Measurements from ENCODE around the gene GET3.
"Not testable (repeated sequence)": the region's sequence is repeated elsewhere in the genome, so short reads cannot be mapped to it uniquely, and the experiment has no call there.

Gene GET3

GRCh38 chr19:12715929-12716328 is 21.4 kb upstream of the GET3 start:
- Histone ChIP-seq H3K4me3 (ENCODE audit: low read length) (no peak overlapping the region), H3K9me3 (ENCODE audit: insufficient read depth, low read depth, low read length) (no peaks in the 10 kb centered on the region), H3K27ac (ENCODE audit: low read depth, low read length) (no peak overlapping the region), H3K9ac (ENCODE audit: low read depth, low read length) (no peak overlapping the region), H3K27me3 (ENCODE audit: insufficient read depth, low read length) (no peaks in the 10 kb centered on the region), H3K36me3 (ENCODE audit: insufficient read depth, low read length) (peaks cover 85% of the 10 kb centered on the region), H3K4me1 (ENCODE audit: insufficient read depth, low read length) (peaks cover 5% of the 10 kb centered on the region; the same call in 1 of the 2 replicates)
- 97% methylated on average over 3 of the region's 3 CpGs for WGBS

GRCh38 chr19:12720296-12720695 is 17.0 kb upstream of the GET3 start:
- WGBS: 95% methylated on average over 10 of the region's 10 CpGs
- peaks cover 5% of the 10 kb centered on the region; the same call in 1 of the 2 replicates for H3K4me1 ChIP-seq (ENCODE audit: insufficient read depth, low read length)
- H3K4me3 ChIP-seq (ENCODE audit: low read length): peak overlapping the region; percentile 81
- peaks cover 46% of the 10 kb centered on the region for H3K36me3 ChIP-seq (ENCODE audit: insufficient read depth, low read length)
- no peaks in the 10 kb centered on the region for H3K9me3 ChIP-seq (ENCODE audit: insufficient read depth, low read depth, low read length)
- H3K9ac ChIP-seq (ENCODE audit: low read depth, low read length): peak overlapping the region; percentile 94
- H3K27ac ChIP-seq (ENCODE audit: low read depth, low read length): no peak overlapping the region
- H3K27me3 ChIP-seq (ENCODE audit: insufficient read depth, low read length): no peaks in the 10 kb centered on the region

GRCh38 chr19:12720851-12721655 is 16.2 kb upstream of the GET3 start:
- Histone ChIP-seq H3K27ac (ENCODE audit: low read depth, low read length) (peak overlapping the region; percentile 97), H3K4me3 (ENCODE audit: low read length) (peak overlapping the region; percentile 81), H3K9ac (ENCODE audit: low read depth, low read length) (peak overlapping the region; percentile 94), H3K4me1 (ENCODE audit: insufficient read depth, low read length) (peaks cover 5% of the 10 kb centered on the region; the same call in 1 of the 2 replicates), H3K36me3 (ENCODE audit: insufficient read depth, low read length) (peaks cover 39% of the 10 kb centered on the region), H3K9me3 (ENCODE audit: insufficient read depth, low read depth, low read length) (no peaks in the 10 kb centered on the region), H3K27me3 (ENCODE audit: insufficient read depth, low read length) (no peaks in the 10 kb centered on the region)
- WGBS: 22% methylated on average over 59 of the region's 59 CpGs

GRCh38 chr19:12721656-12722565 is 15.4 kb upstream of the GET3 start:
- Histone ChIP-seq H3K9me3 (ENCODE audit: insufficient read depth, low read depth, low read length) (no peaks in the 10 kb centered on the region), H3K36me3 (ENCODE audit: insufficient read depth, low read length) (peaks cover 31% of the 10 kb centered on the region), H3K27ac (ENCODE audit: low read depth, low read length) (peak overlapping the region; percentile 97), H3K9ac (ENCODE audit: low read depth, low read length) (peak overlapping the region; percentile 94), H3K27me3 (ENCODE audit: insufficient read depth, low read length) (no peaks in the 10 kb centered on the region), H3K4me3 (ENCODE audit: low read length) (peak overlapping the region; percentile 81), H3K4me1 (ENCODE audit: insufficient read depth, low read length) (peaks cover 7% of the 10 kb centered on the region)
- WGBS: under 1% methylated on average over 64 of the region's 65 CpGs

- H3K4me3 ChIP-seq (ENCODE audit: low read length): peak overlapping the region; percentile 81
- peak overlapping the region; percentile 94 for H3K9ac ChIP-seq (ENCODE audit: low read depth, low read length)
- H3K27ac ChIP-seq (ENCODE audit: low read depth, low read length): peak overlapping the region; percentile 97
- H3K36me3 ChIP-seq (ENCODE audit: insufficient read depth, low read length): peaks cover 24% of the 10 kb centered on the region
- H3K9me3 ChIP-seq (ENCODE audit: insufficient read depth, low read depth, low read length): no peaks in the 10 kb centered on the region
- under 1% methylated on average over 26 of the region's 32 CpGs for WGBS
- no peaks in the 10 kb centered on the region for H3K27me3 ChIP-seq (ENCODE audit: insufficient read depth, low read length)
- peaks cover 7% of the 10 kb centered on the region for H3K4me1 ChIP-seq (ENCODE audit: insufficient read depth, low read length)
Observed at GRCh38 chr19:12722566-12723380, 14.5 kb upstream of the GET3 start.

- H3K36me3 ChIP-seq (ENCODE audit: insufficient read depth, low read length): peaks cover 19% of the 10 kb centered on the region
- WGBS: under 1% methylated on average over 7 of the region's 7 CpGs
- peak overlapping the region; percentile 77 for H3K27ac ChIP-seq (ENCODE audit: low read depth, low read length)
- H3K4me3 ChIP-seq (ENCODE audit: low read length): peak overlapping the region; percentile 81
- H3K9ac ChIP-seq (ENCODE audit: low read depth, low read length): peak overlapping the region; percentile 94
- H3K27me3 ChIP-seq (ENCODE audit: insufficient read depth, low read length): no peaks in the 10 kb centered on the region
- no peaks in the 10 kb centered on the region for H3K9me3 ChIP-seq (ENCODE audit: insufficient read depth, low read depth, low read length)
- H3K4me1 ChIP-seq (ENCODE audit: insufficient read depth, low read length): peaks cover 7% of the 10 kb centered on the region
Observed at GRCh38 chr19:12723381-12723640, 14.0 kb upstream of the GET3 start.

- Histone ChIP-seq H3K27ac (ENCODE audit: low read depth, low read length) (peak within 1 kb of the TSS; percentile 77), H3K27me3 (ENCODE audit: insufficient read depth, low read length) (no peaks in the 10 kb centered on the region), H3K4me1 (ENCODE audit: insufficient read depth, low read length) (peaks cover 7% of the 10 kb centered on the region), H3K9me3 (ENCODE audit: insufficient read depth, low read depth, low read length) (no peaks in the 10 kb centered on the region), H3K36me3 (ENCODE audit: insufficient read depth, low read length) (peaks cover 15% of the 10 kb centered on the region), H3K4me3 (ENCODE audit: low read length) (peak within 1 kb of the TSS; percentile 81), H3K9ac (ENCODE audit: low read depth, low read length) (peak within 1 kb of the TSS; percentile 94)
- WGBS: 6% methylated on average over 28 of the region's 28 CpGs
Observed at GRCh38 chr19:12723641-12724426, 13.5 kb upstream of the GET3 start, which contains the start of gene TNPO2. Gene TNPO2, minus strand, starts transcription at chr19:12723932. Its CDS starts 2,955 bp downstream, at chr19:12720977.

GRCh38 chr19:12725612-12726011 is 11.7 kb upstream of the GET3 start:
- not testable (repeated sequence) for H3K27ac ChIP-seq (ENCODE audit: low read depth, low read length); H3K9me3 ChIP-seq (ENCODE audit: insufficient read depth, low read depth, low read length); H3K9ac ChIP-seq (ENCODE audit: low read depth, low read length); H3K27me3 ChIP-seq (ENCODE audit: insufficient read depth, low read length); H3K4me3 ChIP-seq (ENCODE audit: low read length); H3K4me1 ChIP-seq (ENCODE audit: insufficient read depth, low read length)
- 94% methylated on average over 10 of the region's 10 CpGs for WGBS
- H3K36me3 ChIP-seq (ENCODE audit: insufficient read depth, low read length): peaks cover 17% of the 10 kb centered on the region

- no peaks in the 10 kb centered on the region for H3K9me3 ChIP-seq (ENCODE audit: insufficient read depth, low read depth, low read length)
- no peak overlapping the region for H3K27ac ChIP-seq (ENCODE audit: low read depth, low read length)
- no peak overlapping the region for H3K4me3 ChIP-seq (ENCODE audit: low read length)
- H3K27me3 ChIP-seq (ENCODE audit: insufficient read depth, low read length): no peaks in the 10 kb centered on the region
- no peak overlapping the region for H3K9ac ChIP-seq (ENCODE audit: low read depth, low read length)
- H3K4me1 ChIP-seq (ENCODE audit: insufficient read depth, low read length): peaks cover 3% of the 10 kb centered on the region; the same call in 1 of the 2 replicates
- 100% methylated on average over 1 of the region's 2 CpGs for WGBS
- H3K36me3 ChIP-seq (ENCODE audit: insufficient read depth, low read length): peaks cover 27% of the 10 kb centered on the region
Observed at GRCh38 chr19:12726988-12727316, 10.3 kb upstream of the GET3 start.

- H3K36me3 ChIP-seq (ENCODE audit: insufficient read depth, low read length): peaks cover 30% of the 10 kb centered on the region
Observed at GRCh38 chr19:12727745-12728433, 9.4 kb upstream of the GET3 start.

More at GRCh38 chr19:12727745-12728433, 9.4 kb upstream of the GET3 start:
- peaks cover 4% of the 10 kb centered on the region for H3K4me1 ChIP-seq (ENCODE audit: insufficient read depth, low read length)
- H3K27ac ChIP-seq (ENCODE audit: low read depth, low read length): no peak overlapping the region
- H3K9ac ChIP-seq (ENCODE audit: low read depth, low read length): no peak overlapping the region
- 95% methylated on average over 9 of the region's 9 CpGs for WGBS
- H3K4me3 ChIP-seq (ENCODE audit: low read length): no peak overlapping the region
- no peaks in the 10 kb centered on the region for H3K9me3 ChIP-seq (ENCODE audit: insufficient read depth, low read depth, low read length)
- no peaks in the 10 kb centered on the region for H3K27me3 ChIP-seq (ENCODE audit: insufficient read depth, low read length)

Data from HUES64 (cell line).